Hepatocyte (in vitro differentiated cells): ENCODE results near the gene SUGCT. TPM values are rescaled to one million over a fixed set of nuclear protein-coding genes. Genes with fewer than 3 reads are reported as not detected.
A peak's percentile ranks its signal among the peaks of the same experiment; 100 is the strongest.

Experiments
- DNase-seq: peaks from one replicate; pipeline ENCODE4 v3.0.0-alpha.2; 2016; ENCODE audit warnings: low spot score
- H2AFZ ChIP-seq: fragments of 200-600 bp; sonication (generic); 2 replicates; pipeline ENCODE4 v1.6.0; 2016; ENCODE audit warnings: antibody characterized with exemption, mild to moderate bottlenecking
- H3K27ac ChIP-seq: fragments of 200-600 bp; sonication (generic); 2 replicates; pipeline ENCODE4 v1.5.1; 2016; ENCODE audit warnings: mild to moderate bottlenecking
- H3K27me3 ChIP-seq: fragments of 200-600 bp; sonication (generic); 2 replicates; pipeline ENCODE4 v1.6.1; 2016
- H3K36me3 ChIP-seq: fragments of 200-600 bp; sonication (generic); replicated peaks from 2 replicates; pipeline ENCODE4 v1.5.1; 2016; ENCODE audit warnings: low read depth; ENCODE audit not compliant: insufficient read depth
- H3K4me1 ChIP-seq: fragments of 200-600 bp; sonication (generic); 2 replicates; pipeline ENCODE4 v1.5.1; 2016; ENCODE audit warnings: mild to moderate bottlenecking, moderate library complexity; ENCODE audit not compliant: insufficient read depth
- H3K4me2 ChIP-seq: fragments of 200-600 bp; sonication (generic); 2 replicates; pipeline ENCODE4 v1.6.0; 2016
- H3K4me3 ChIP-seq: fragments of 200-600 bp; sonication (generic); 2 replicates; pipeline ENCODE4 v1.5.1; 2016; ENCODE audit warnings: mild to moderate bottlenecking
- H3K79me2 ChIP-seq: fragments of 200-600 bp; sonication (generic); 2 replicates; pipeline ENCODE4 v1.6.0; 2017; ENCODE audit warnings: mild to moderate bottlenecking
- H3K9me2 ChIP-seq: fragments of 200-600 bp; sonication (generic); replicated peaks from 2 replicates; pipeline ENCODE4 v1.6.0; 2017; ENCODE audit warnings: mild to moderate bottlenecking; ENCODE audit not compliant: insufficient read depth
- H3K9me3 ChIP-seq: fragments of 200-600 bp; sonication (generic); 2 replicates; pipeline ENCODE4 v1.5.1; 2016; ENCODE audit warnings: low read depth, mild to moderate bottlenecking
- H4K20me1 ChIP-seq: fragments of 200-600 bp; sonication (generic); 2 replicates; pipeline ENCODE4 v1.6.0; 2016; ENCODE audit warnings: mild to moderate bottlenecking; ENCODE audit not compliant: insufficient read depth, poor library complexity, severe bottlenecking
- EZH2 ChIP-seq: fragments of 200-600 bp; sonication (generic); IDR thresholded peaks from 2 replicates; pipeline ENCODE4 v1.6.1; 2016; ENCODE audit warnings: antibody characterized with exemption, mild to moderate bottlenecking, borderline replicate concordance
- EZH2phosphoT487 ChIP-seq: fragments of 200-600 bp; sonication (generic); IDR thresholded peaks from one replicate; pipeline ENCODE4 v1.6.1; 2018; ENCODE audit warnings: antibody characterized with exemption, mild to moderate bottlenecking, low read depth, moderate library complexity; ENCODE audit not compliant: unreplicated experiment, severe bottlenecking
- WGBS: methylation state at CpG from one replicate; pipeline ENCODE4 v1.1.6; 2016; ENCODE audit warnings: low lambda C conversion rate; ENCODE audit errors: missing lambda C conversion rate; 5-methylcytosine and 5-hydroxymethylcytosine counted together
- polyA plus RNA-seq: library from polyadenylated mRNA; unstranded; fragments of >200 nt; fragmentation: Nextera tagmentation; extraction: Ambion mirVana; gene quantifications from 2 replicates; pipeline ENCODE4 v1.2.1, GENCODE V29; 2016
- total RNA-seq: library from RNA; depleted of rRNA; stranded (reverse); fragments of >200 nt; gene quantifications from 2 replicates; pipeline ENCODE4 v1.2.3, GENCODE V29; 2014
- TF ChIP-seq, protein P1 (sequence below): fragments of 200-600 bp; sonication (generic); IDR thresholded peaks from 2 replicates; pipeline ENCODE4 v1.5.1; 2016; ENCODE audit warnings: antibody characterized with exemption, mild to moderate bottlenecking; ENCODE audit not compliant: poor library complexity

SUGCT gene
- total and polyA plus RNA-seq, 2 experiments from 2014 or later, result 5.1 to 12.0 TPM

DNA sequence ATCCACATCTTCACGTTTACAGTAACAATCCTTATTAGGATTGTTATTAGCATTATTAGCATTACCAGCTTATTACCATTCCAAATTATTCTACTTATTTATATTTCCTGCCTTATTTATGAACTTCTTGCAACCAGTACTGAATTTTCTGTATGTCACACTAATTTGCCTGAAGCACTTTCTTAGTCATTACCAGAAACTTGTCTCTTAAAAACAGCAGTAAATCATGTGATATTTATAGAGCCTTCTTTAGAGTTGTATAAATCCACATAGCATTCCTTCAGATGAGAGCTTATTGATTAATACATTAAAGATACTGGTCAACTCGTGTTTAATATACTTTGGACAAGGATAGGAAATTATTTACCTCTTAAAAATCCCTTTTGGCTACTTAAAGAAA, 618.6 kb downstream of the SUGCT start:
- Histone ChIP-seq H3K4me2 (no peak overlapping the region), H2AFZ (no peak overlapping the region), H3K27me3 (no peaks in the 10 kb centered on the region), H3K4me3 (no peak overlapping the region), H3K36me3 (no peaks in the 10 kb centered on the region), H3K4me1 (no peaks in the 10 kb centered on the region), H3K9me2 (no peaks in the 10 kb centered on the region), H3K27ac (no peak overlapping the region), H3K9me3 (no peaks in the 10 kb centered on the region), H3K79me2 (no peaks in the 10 kb centered on the region), H4K20me1 (no peaks in the 10 kb centered on the region)
- TF ChIP-seq EZH2 (no peak), EZH2phosphoT487 (no peak)
- TF ChIP-seq, protein P1, sequence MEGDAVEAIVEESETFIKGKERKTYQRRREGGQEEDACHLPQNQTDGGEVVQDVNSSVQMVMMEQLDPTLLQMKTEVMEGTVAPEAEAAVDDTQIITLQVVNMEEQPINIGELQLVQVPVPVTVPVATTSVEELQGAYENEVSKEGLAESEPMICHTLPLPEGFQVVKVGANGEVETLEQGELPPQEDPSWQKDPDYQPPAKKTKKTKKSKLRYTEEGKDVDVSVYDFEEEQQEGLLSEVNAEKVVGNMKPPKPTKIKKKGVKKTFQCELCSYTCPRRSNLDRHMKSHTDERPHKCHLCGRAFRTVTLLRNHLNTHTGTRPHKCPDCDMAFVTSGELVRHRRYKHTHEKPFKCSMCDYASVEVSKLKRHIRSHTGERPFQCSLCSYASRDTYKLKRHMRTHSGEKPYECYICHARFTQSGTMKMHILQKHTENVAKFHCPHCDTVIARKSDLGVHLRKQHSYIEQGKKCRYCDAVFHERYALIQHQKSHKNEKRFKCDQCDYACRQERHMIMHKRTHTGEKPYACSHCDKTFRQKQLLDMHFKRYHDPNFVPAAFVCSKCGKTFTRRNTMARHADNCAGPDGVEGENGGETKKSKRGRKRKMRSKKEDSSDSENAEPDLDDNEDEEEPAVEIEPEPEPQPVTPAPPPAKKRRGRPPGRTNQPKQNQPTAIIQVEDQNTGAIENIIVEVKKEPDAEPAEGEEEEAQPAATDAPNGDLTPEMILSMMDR, result no peak
- 55% methylated on average over 2 of the region's 2 CpGs for WGBS
- DNase-seq, result no peak

DNA sequence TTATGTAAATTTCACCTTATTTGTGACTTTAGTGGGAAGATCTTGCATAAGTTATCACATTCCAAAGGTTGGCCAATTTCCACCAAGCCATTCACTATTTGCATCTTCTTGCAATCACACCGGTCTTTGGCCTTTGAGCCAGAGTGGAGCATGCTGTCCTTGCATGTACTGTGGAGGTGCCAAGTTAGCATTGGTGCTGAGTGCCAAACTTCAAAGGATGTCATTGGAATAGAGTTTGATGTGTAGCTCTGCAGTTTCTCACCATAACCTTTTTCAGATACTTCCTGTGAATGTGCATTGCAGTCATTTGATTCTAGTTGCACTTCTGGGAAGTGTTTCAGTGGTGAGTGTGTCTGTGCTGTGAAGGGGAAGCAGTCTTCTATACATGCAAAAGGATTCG, 620.6 kb downstream of the SUGCT start:
- Histone ChIP-seq H3K9me3 (no peaks in the 10 kb centered on the region), H3K27me3 (no peaks in the 10 kb centered on the region), H3K27ac (no peak overlapping the region), H3K36me3 (no peaks in the 10 kb centered on the region), H3K4me1 (no peaks in the 10 kb centered on the region), H3K4me2 (no peak overlapping the region), H3K4me3 (no peak overlapping the region), H2AFZ (no peak overlapping the region), H3K9me2 (no peaks in the 10 kb centered on the region), H4K20me1 (no peaks in the 10 kb centered on the region), H3K79me2 (no peaks in the 10 kb centered on the region)
- TF ChIP-seq EZH2phosphoT487 (no peak), EZH2 (no peak)
- TF ChIP-seq, protein P1, result no peak
- WGBS, result 67% methylated on average over 2 of the region's 2 CpGs
- peak; percentile 15 for DNase-seq

DNA sequence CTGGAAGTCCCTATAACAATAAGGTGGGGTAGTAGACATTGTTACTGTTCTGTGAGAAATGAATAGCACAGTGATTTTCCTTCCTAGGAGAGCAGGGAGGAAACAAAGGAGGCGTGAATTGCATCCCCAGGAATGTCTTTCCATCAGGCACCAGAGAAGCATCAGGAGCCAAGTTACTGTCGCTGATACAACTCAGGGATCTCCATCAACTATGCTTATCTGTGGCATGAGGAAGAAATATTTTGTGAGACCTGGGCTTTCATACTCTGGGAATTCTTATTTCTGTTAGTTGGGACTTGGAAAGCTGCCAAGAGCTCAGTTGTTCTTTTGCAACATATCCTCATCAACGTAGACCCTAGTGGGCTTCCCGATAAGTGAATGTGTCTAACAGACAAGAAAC, 622.3 kb downstream of the SUGCT start:
- H3K9me3 ChIP-seq, result no peaks in the 10 kb centered on the region
- no peak overlapping the region for H3K4me3 ChIP-seq
- TF ChIP-seq, protein P1, result no peak
- TF ChIP-seq EZH2 (no peak), EZH2phosphoT487 (no peak)
- no peaks in the 10 kb centered on the region for H3K79me2 ChIP-seq
- no peaks in the 10 kb centered on the region for H3K27me3 ChIP-seq
- H3K27ac ChIP-seq, result no peak overlapping the region
- no peak overlapping the region for H3K4me2 ChIP-seq
- H4K20me1 ChIP-seq, result no peaks in the 10 kb centered on the region
- 73% methylated on average over 4 of the region's 4 CpGs for WGBS
- no peak for DNase-seq
- H3K4me1 ChIP-seq, result no peaks in the 10 kb centered on the region
- H3K9me2 ChIP-seq, result no peaks in the 10 kb centered on the region
- H2AFZ ChIP-seq, result no peak overlapping the region
- H3K36me3 ChIP-seq, result no peaks in the 10 kb centered on the region

DNA sequence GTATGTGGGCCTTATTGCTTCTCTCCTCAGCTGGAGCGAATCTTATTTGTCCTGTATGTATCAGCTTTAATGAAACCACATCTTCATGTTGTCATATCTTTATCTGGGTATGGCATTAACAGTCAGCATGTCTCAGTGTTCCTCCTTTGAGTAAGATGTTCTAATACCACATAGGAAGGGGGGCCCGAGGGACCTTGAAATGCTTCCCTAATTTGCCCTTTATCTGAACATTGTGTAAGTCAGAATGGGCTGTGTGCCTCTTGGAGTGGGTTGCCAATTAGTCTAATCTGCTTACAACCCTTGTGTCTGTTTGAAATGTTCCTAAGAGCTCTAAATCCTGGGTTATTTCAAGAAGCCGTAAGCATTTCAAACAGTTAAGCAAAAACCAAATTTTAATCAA, 623.8 kb downstream of the SUGCT start:
- TF ChIP-seq, protein P1, result no peak
- TF ChIP-seq EZH2 (no peak), EZH2phosphoT487 (no peak)
- H3K9me2 ChIP-seq, result no peaks in the 10 kb centered on the region

More for the DNA sequence above, 623.8 kb downstream of the SUGCT start:
- Histone ChIP-seq H3K36me3 (no peaks in the 10 kb centered on the region), H3K27ac (no peak overlapping the region), H4K20me1 (no peaks in the 10 kb centered on the region), H3K4me3 (no peak overlapping the region), H3K79me2 (no peaks in the 10 kb centered on the region), H3K27me3 (no peaks in the 10 kb centered on the region), H2AFZ (no peak overlapping the region), H3K4me1 (peaks cover 4% of the 10 kb centered on the region), H3K9me3 (no peaks in the 10 kb centered on the region), H3K4me2 (no peak overlapping the region)
- 77% methylated on average over 3 of the region's 3 CpGs for WGBS
- no peak for DNase-seq
